Cardiac fibroblast (primary cell): Measurements from ENCODE around the gene TIMMDC1.
"Not testable (repeated sequence)": the region's sequence is repeated elsewhere in the genome, so short reads cannot be mapped to it uniquely, and the experiment has no call there.

Experiments used
- DNase-seq, 2 donors: peaks; one replicate each; pipeline versions ENCODE4 v3.0.0 to v3.0.0-alpha.2; 2010; ENCODE audit warnings: low read depth in 2 of 2
- H3K4me3 ChIP-seq, 2 donors: replicated peaks in 1 of 2; 1 replicate in 1 of 2; 2 replicates in 1 of 2; pipeline ENCODE4 v1.5.1; 2011; ENCODE audit warnings: low read depth in 2 of 2, low read length in 2 of 2, mild to moderate bottlenecking in 2 of 2, moderate library complexity in 1 of 2
- CTCF ChIP-seq: IDR thresholded peaks from one replicate; pipeline ENCODE4 v1.5.1; 2011; ENCODE audit warnings: low read depth, mild to moderate bottlenecking, low read length, inconsistent platforms

The TIMMDC1 gene

GRCh38 chr3:119558626-119559317 is 60.4 kb downstream of the TIMMDC1 start:
- no peak for TF ChIP-seq CTCF
- no peak overlapping the region for H3K4me3 ChIP-seq
- DNase-seq: no peak

DNA sequence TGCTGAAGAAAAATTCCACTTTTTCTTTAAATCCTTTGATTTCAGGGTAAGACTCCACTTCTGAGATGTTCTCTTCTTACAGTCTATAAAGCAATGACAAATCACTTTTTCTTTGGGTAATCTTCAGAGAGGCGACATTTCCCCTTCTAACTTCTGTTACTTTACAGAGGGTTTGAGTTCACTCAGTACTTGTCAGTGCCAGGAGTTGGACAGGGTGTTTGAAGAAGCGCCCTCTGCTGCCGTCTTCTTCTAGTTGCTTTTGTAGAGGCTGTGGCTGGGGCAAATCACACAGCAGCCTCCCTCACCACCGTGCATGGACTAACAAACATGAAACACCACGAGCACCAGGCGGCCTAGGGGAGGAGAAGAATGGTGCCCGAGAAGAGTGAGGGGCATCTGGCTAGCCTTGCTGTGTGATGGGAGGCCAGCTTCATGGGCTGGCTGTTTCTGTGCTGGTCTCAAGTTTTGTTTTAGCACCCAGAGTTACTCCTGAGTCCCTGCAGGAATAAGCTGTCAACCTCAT is 61.2 kb downstream of the TIMMDC1 start, which contains the start of gene CD80:
TSS of gene CD80 (minus strand) at position 174 of the 523 bp plus-strand sequence. CDS start 1,886 bp downstream, outside the sequence.
- TF ChIP-seq CTCF: peak; percentile 48
- H3K4me3 ChIP-seq: no peak within 1 kb of the TSS
- DNase-seq: peak; percentile 61 to 64

GRCh38 chr3:119560160-119560559 is 61.8 kb downstream of the TIMMDC1 start:
- DNase-seq: no peak
- no peak overlapping the region for H3K4me3 ChIP-seq
- TF ChIP-seq CTCF: no peak

DNA sequence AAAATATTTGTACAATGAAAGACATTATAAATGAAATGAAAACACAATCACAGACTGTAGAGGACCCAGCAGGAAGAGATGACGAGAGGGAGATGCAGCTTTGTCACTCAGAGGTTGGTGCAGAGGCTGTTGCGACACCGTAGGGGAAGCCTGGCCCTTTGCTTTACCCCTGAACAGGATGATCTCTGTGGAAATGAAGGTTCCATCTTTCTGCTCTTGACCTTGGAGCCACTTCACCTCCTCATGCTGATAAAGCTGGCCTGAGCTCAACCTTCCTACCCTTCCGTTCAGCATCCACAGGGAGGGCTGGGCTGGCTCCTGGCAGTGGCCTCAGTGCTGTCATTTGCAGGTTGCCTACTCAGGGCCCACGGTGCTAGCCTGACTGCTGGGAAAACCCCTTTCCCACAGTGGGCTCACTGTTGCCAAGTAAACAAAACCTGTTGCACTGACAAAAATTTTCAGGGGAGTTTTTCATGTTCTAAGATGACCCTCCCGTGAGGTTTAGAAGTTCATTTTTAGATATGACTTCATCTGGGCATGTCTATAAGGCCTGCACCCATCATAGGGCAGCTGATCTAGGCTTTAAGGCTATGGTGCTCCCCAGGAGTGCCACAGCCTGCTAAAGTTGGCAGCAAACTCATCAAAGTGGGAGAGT is 64.1 kb downstream of the TIMMDC1 start:
- H3K4me3 ChIP-seq: no peak overlapping the region
- no peak for DNase-seq
- TF ChIP-seq CTCF: no peak

DNA sequence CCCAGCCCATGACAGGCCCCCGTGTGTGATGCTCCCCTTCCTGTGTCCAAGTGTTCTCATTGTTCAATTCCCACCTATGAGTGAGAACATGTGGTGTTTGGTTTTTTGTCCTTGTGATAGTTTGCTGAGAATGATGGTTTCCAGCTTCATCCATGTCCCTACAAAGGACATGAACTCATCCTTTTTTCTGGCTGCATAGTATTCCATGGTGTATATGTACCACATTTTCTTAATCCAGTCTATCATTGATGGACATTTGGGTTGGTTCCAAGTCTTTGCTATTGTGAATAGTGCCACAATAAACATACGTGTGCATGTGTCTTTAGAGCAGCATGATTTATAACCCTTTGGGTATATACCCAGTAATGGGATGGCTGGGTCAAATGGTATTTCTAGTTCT is 65.0 kb downstream of the TIMMDC1 start:
- H3K4me3 ChIP-seq, DNase-seq: not testable (repeated sequence)

GRCh38 chr3:119569156-119569555 is 70.8 kb downstream of the TIMMDC1 start:
- DNase-seq: no peak
- TF ChIP-seq CTCF: no peak

DNA sequence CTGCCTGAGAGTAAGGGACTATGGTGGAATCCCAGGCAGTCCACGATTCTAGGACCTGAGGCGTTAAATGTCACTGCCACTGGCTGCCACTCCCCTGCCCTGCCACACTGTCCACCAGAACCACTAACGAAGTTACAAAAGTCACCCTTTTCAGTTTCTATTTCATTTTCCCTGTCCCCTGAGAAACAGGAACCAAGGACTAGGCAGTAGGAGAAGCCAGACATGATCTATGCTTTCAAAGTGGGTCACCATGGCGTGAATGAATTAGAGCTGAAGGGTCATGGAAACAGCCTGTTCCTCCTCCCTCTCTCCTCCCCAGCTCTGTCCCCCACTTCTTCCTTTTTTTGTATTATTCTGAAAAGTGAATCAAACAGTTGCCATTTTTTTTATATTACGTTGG is 71.9 kb downstream of the TIMMDC1 start:
- TF ChIP-seq CTCF: no peak
- no peak for DNase-seq
- H3K4me3 ChIP-seq: no peak overlapping the region

More at GRCh38 chr3:119569156-119569555, 70.8 kb downstream of the TIMMDC1 start:
- no peak overlapping the region for H3K4me3 ChIP-seq
